Measurements from ENCODE around the gene BAG1.

Gene BAG1

GRCh38 chr9:33242609-33243134 lies 21.8 kb downstream of the BAG1 start:
- DNase-seq (ENCODE audit: low read depth), result no peak

DNA sequence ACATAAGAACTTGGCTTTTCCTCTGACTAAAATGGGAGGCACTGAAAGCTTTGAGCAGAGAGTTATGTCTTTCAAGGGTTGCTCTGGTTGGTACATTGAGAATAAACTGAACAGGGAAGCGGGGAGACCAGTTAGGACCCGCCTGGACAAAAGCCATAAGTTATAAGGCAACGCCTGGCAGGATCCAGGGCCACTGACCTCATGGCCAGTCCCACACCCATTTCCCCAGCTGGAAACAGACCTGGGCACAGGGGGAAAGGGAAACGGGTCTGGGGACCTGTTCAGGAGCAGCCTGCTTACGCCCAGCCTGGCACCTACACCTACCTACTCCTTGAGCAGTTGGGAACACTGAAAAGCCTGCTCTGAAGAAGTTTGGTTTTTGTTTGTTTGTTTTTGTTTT lies 23.2 kb downstream of the BAG1 start:
- no peak for DNase-seq (ENCODE audit: low read depth)

- DNase-seq (ENCODE audit: low read depth), result no peak
These were observed 24.6 kb downstream of the BAG1 start, which contains the start of gene SPINK4 for GRCh38 chr9:33239921-33240320. Gene SPINK4, plus strand, starts transcription at chr9:33240167. Its CDS starts 42 bp downstream, at chr9:33240209.

DNA sequence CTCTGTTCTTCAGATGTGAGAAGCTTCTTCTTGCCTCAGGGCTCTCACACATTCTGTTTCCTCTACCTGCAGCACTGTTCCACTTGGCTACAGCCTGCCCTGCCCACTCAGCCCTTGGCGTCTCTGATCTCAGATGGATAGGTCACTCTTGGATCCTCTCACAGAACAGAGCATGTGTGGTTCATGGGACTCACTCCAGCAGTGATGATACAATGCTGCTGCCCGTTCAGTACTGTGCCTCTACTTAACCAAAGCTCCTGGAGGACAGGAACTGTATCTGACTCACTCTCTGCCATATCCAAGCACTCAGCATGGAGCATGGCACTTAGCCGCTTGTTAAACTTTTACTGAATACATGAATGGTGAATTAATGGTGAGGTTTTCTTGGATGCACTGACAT lies 27.9 kb downstream of the BAG1 start:
- no peak for DNase-seq (ENCODE audit: low read depth)

GRCh38 chr9:33234511-33235467 lies 29.7 kb downstream of the BAG1 start:
- DNase-seq (ENCODE audit: low read depth), result no peak

GRCh38 chr9:33233626-33234342 lies 30.7 kb downstream of the BAG1 start:
- DNase-seq (ENCODE audit: low read depth), result peak; percentile 80

DNA sequence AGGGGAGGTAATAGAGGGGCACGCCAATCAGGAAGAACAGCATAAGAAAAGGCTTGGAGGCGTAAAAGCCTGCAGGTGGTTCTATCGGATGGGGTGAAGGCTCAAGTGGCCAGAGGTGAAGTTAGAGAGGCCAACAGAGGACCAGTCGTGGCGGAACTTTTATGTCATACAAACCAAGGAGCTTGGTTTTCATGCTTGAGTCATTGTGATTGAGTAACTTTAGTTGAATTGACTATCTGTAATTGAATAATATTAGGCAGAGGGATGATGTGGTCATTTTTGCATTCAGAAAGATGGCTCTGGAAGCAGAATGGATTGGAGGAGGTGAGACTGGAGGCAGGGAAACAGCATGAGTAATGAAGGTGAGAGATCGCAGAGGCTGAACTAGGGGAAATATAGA lies 31.7 kb downstream of the BAG1 start:
- DNase-seq (ENCODE audit: low read depth), result no peak

- no peak for DNase-seq (ENCODE audit: low read depth)
These were observed 32.9 kb downstream of the BAG1 start for GRCh38 chr9:33231623-33231942.

- no peak for DNase-seq (ENCODE audit: low read depth)
These were observed 33.5 kb downstream of the BAG1 start for GRCh38 chr9:33230756-33231622.

GRCh38 chr9:33229359-33230114 lies 35.0 kb downstream of the BAG1 start:
- DNase-seq (ENCODE audit: low read depth), result no peak

GRCh38 chr9:33228606-33229005 lies 35.9 kb downstream of the BAG1 start:
- DNase-seq (ENCODE audit: low read depth), result no peak

- no peak for DNase-seq (ENCODE audit: low read depth)
These were observed 36.8 kb downstream of the BAG1 start for GRCh38 chr9:33227741-33228140.

GRCh38 chr9:33227008-33227398 lies 37.5 kb downstream of the BAG1 start:
- DNase-seq (ENCODE audit: low read depth), result no peak

DNA sequence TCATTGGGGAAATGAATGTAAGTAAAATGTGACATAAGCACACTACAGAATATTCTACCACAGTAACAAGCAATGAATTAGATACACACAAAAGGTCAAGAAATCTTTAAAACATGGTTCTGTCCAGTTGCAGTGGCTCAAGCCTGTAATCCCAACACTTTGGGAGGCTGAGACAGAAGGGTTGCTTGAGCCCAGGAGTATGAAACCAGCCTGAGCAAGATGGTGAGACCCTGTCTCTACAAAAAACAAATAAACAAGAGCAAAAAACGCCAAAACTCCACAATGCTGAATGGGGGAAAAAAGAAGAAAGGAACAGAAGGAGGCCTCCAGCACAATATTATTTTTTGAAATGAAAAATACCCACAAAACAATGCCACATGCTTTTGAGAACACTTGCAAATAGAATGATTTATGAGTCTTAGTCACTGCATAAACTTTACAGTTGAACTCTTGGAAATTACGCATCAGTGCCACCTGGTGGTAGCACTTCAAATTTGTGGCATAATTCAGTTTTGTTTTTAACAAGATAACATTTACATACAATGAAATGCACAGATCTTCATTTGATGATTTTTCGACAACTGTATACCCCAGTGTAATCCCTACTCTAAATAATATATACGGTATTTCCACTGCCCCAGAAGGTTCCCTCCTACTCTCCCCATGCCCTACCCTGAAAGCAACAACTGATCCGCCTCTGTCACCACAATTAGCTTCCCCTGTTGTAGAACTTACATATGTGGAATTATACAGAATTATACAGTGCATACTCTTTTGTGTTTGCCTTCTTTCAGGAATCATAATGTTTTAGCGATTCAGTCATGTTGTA lies 39.0 kb downstream of the BAG1 start:
- peak; percentile 69 for DNase-seq (ENCODE audit: low read depth)

DNA sequence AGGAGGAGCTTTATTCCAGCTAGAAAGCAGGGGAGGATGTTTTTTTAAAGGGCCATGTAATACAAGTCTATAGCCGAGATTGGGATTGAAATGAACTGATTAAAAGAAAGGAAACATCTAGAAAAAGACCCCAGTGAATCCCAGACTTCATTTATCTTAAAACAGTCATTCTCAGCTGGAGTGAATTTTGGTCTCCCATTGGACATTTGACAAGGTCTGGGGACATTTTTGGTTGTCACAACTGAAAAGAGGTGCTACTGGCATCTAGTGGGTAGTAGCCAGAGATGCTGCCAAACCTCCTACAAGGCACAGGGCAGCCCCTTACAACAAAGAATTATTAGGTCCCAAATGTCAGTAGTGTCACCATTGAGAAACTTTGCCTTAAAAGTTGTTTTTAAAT lies 40.8 kb downstream of the BAG1 start:
- DNase-seq (ENCODE audit: low read depth), result no peak

GRCh38 chr9:33222031-33222430 lies 42.5 kb downstream of the BAG1 start:
- no peak for DNase-seq (ENCODE audit: low read depth)

- no peak for DNase-seq (ENCODE audit: low read depth)
These were observed 43.0 kb downstream of the BAG1 start for GRCh38 chr9:33221568-33221884.

DNA sequence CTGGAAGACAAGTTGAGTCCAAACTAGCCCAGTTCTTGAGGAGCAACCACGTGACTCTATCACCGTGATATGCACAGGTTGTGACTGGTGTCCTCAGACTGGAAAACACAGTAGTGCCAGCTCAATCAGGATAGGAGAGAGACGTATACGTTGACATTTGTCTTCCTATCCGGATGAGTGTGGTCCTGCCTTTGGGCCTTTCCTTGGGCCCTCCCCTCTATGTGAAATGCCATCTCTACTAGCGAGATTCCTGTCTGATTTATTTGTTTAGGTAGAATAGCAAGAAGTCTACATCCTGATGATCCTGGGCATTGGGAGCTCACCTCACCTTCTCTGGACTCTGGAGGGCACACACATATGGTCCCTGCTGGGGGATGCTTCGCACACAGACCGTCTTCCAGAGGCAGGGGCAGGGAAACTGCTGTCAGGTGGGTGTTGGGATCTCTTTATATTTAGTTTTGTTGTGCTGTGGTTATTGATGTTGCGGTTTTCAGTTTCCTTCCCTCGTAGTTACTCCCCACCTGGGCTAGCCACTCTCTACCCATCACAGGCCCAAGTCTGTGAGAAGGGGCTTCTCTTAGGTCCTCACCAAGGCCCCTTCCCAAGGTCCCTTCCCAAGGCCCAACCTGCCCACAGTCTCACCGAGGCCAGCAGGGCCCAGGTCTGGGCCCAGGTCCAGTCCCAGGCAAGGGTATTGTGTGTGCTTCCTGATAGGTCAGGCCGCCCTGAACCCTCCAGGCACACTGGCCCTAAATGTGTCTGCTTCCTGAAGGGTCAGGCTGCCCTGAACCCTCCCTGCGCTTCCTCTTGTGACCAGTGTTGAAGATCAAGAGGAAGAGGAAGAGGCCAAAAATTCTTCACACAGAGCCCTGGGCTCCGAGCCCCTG lies 43.6 kb downstream of the BAG1 start:
- DNase-seq (ENCODE audit: low read depth), result no peak

DNA sequence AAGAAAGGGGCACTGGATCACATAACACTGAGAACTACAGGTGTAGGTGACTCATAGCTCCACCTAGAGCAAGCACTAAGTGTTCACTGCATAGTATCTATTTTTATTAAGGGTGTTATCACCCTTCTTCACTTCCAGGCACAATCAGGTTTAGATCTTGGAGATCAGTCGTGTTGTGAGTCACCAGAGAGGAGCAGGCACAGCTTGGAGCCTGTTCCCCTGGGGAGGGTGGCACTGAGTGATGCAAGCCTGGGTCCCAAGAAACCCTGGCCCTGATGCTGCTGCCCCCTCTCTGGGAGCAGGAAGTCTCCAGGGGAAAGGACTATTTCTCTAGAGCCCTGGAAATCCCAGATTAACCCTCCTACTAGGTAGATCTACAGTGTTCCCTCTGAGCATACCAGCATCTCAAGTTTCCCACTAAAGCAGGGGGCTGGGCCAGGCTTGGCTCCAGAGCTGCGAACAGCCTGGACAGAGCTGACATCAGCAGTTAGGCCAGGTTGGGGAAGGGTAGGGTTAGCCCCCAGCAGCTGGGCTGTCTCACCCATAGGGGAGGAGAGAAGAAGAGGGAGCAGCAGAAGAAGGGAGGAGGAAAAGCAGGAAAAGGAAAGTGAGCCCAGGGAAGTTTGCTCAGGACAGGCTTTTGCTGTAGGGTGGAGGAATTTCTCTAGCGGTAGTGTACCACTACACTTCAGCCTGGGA lies 52.7 kb downstream of the BAG1 start:
- DNase-seq (ENCODE audit: low read depth), result no peak
